Cardiac muscle cell (in vitro differentiated cells and primary cell): ENCODE data around the gene GRM1. TPM values are rescaled to one million over a fixed set of nuclear protein-coding genes. Genes with fewer than 3 reads are reported as not detected.

Source experiments
- DNase-seq, 2 donors: peaks; one replicate each; pipeline versions ENCODE4 v3.0.0 to v3.0.0-alpha.2; 2010 to 2017; ENCODE audit warnings: low read depth in 1 of 2, low spot score in 1 of 2
- H3K27ac ChIP-seq: fragments of 200-600 bp; sonication (generic); 2 replicates; pipeline ENCODE4 v1.5.1; 2016
- H3K27me3 ChIP-seq: fragments of 200-600 bp; sonication (generic); 2 replicates; pipeline ENCODE4 v1.6.0; 2016; ENCODE audit warnings: control low read depth
- H3K36me3 ChIP-seq: fragments of 200-600 bp; sonication (generic); 2 replicates; pipeline ENCODE4 v1.5.1; 2016; ENCODE audit warnings: control low read depth
- H3K4me1 ChIP-seq: fragments of 200-600 bp; sonication (generic); 2 replicates; pipeline ENCODE4 v1.8.1; 2017; ENCODE audit warnings: low read depth, mild to moderate bottlenecking, mixed run types
- H3K4me3 ChIP-seq: fragments of 200-600 bp; sonication (generic); 2 replicates; pipeline ENCODE4 v1.5.1; 2016; ENCODE audit warnings: mild to moderate bottlenecking
- H3K9me3 ChIP-seq: fragments of 200-600 bp; sonication (generic); 2 replicates; pipeline ENCODE4 v1.5.1; 2017; ENCODE audit warnings: low read depth, mild to moderate bottlenecking, control low read depth
- CTCF ChIP-seq: IDR thresholded peaks from 2 replicates; pipeline ENCODE4 v1.5.1; 2012; ENCODE audit warnings: low read depth, mild to moderate bottlenecking, low read length
- polyA plus RNA-seq: library from polyadenylated mRNA; unstranded; fragments of >200 nt; fragmentation: Nextera tagmentation; extraction: Ambion mirVana; gene quantifications from 2 replicates; pipeline ENCODE4 v1.2.1, GENCODE V29; 2016
- total RNA-seq: library from RNA; depleted of rRNA; stranded (reverse); fragments of >200 nt; gene quantifications from 2 replicates; pipeline ENCODE4 v1.2.3, GENCODE V29; 2016

The GRM1 gene
- total and polyA plus RNA-seq, 2 experiments from 2014 or later: 0.54 TPM; not detected in 1

GRCh38 chr6:146456886-146457285 is 428.0 kb downstream of the GRM1 start:
- Histone ChIP-seq H3K27me3 (no peaks in the 10 kb centered on the region), H3K4me3 (no peak overlapping the region), H3K9me3 (no peaks in the 10 kb centered on the region), H3K36me3 (no peaks in the 10 kb centered on the region), H3K4me1 (no peaks in the 10 kb centered on the region), H3K27ac (no peak overlapping the region)
- DNase-seq: no peak
- TF ChIP-seq CTCF: no peak

GRCh38 chr6:146460941-146461340 is 432.1 kb downstream of the GRM1 start:
- Histone ChIP-seq H3K4me3 (no peak overlapping the region), H3K9me3 (no peaks in the 10 kb centered on the region), H3K27ac (no peak overlapping the region), H3K27me3 (no peaks in the 10 kb centered on the region), H3K36me3 (no peaks in the 10 kb centered on the region), H3K4me1 (no peaks in the 10 kb centered on the region)
- no peak for TF ChIP-seq CTCF
- DNase-seq: no peak

- no peak for DNase-seq
- Histone ChIP-seq H3K4me1 (no peaks in the 10 kb centered on the region), H3K27ac (no peak overlapping the region), H3K4me3 (no peak overlapping the region), H3K9me3 (no peaks in the 10 kb centered on the region), H3K36me3 (no peaks in the 10 kb centered on the region), H3K27me3 (no peaks in the 10 kb centered on the region)
- no peak for TF ChIP-seq CTCF
Observed at GRCh38 chr6:146470091-146470770, 441.4 kb downstream of the GRM1 start.

GRCh38 chr6:146472918-146473317 is 444.1 kb downstream of the GRM1 start:
- H3K4me3 ChIP-seq: no peak overlapping the region
- H3K4me1 ChIP-seq: no peaks in the 10 kb centered on the region
- TF ChIP-seq CTCF: no peak
- no peaks in the 10 kb centered on the region for H3K9me3 ChIP-seq
- DNase-seq: no peak
- H3K27ac ChIP-seq: no peak overlapping the region
- H3K27me3 ChIP-seq: no peaks in the 10 kb centered on the region
- H3K36me3 ChIP-seq: no peaks in the 10 kb centered on the region

- H3K4me3 ChIP-seq: no peak overlapping the region
Observed at GRCh38 chr6:146481527-146481926, 452.7 kb downstream of the GRM1 start.

More at GRCh38 chr6:146481527-146481926, 452.7 kb downstream of the GRM1 start:
- H3K4me1 ChIP-seq: no peaks in the 10 kb centered on the region
- H3K36me3 ChIP-seq: no peaks in the 10 kb centered on the region
- no peaks in the 10 kb centered on the region for H3K9me3 ChIP-seq
- no peak overlapping the region for H3K27ac ChIP-seq
- no peak for TF ChIP-seq CTCF
- DNase-seq: no peak
- H3K27me3 ChIP-seq: no peaks in the 10 kb centered on the region
